ENCODE measurements around the gene RGS19.

DNA sequence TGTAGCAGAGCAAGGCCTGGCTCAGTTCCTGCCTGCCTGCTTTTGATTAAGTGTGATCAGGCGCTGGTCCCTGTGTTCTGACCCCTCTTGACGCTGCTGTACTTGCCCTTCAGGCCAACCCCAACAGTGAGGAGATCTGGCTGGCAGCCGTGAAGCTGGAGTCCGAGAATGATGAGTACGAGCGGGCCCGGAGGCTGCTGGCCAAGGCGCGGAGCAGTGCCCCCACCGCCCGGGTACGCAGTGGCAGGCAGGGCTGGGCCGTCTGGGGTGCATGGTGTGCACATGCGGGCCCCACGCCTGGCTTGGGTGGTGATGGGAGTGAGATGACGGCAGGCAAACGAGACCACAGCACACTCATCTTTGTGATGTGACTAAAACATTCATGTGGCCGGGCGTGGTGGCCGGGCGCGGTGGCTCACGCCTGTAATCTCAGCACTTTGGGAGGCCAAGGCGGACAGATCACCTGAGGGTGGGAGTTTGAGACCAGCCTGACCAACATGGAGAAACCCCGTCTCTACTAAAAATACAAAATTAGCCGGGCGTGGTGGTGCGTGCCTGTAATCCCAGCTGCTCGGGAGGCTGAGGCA, 53.4 kb downstream of the RGS19 start:
- TF ChIP-seq CHD2 (IDR thresholded peaks at IDR 0.05; ENCODE audit: low read length, partially characterized antibody) (no peak), RCOR1 (IDR thresholded peaks at IDR 0.05; ENCODE audit: low read length) (peak; percentile 82), EP300 (IDR thresholded peaks at IDR 0.05; ENCODE audit: borderline replicate concordance in 1 of 2, low read depth in 1 of 2, low read length in 1 of 2) (peak in 1 of 2 experiments; percentile 36; a peak in 1 of 4 replicates), SMC3 (IDR thresholded peaks at IDR 0.05; ENCODE audit: low read depth, low read length) (no peak)
- TF ChIP-seq, protein P1, sequence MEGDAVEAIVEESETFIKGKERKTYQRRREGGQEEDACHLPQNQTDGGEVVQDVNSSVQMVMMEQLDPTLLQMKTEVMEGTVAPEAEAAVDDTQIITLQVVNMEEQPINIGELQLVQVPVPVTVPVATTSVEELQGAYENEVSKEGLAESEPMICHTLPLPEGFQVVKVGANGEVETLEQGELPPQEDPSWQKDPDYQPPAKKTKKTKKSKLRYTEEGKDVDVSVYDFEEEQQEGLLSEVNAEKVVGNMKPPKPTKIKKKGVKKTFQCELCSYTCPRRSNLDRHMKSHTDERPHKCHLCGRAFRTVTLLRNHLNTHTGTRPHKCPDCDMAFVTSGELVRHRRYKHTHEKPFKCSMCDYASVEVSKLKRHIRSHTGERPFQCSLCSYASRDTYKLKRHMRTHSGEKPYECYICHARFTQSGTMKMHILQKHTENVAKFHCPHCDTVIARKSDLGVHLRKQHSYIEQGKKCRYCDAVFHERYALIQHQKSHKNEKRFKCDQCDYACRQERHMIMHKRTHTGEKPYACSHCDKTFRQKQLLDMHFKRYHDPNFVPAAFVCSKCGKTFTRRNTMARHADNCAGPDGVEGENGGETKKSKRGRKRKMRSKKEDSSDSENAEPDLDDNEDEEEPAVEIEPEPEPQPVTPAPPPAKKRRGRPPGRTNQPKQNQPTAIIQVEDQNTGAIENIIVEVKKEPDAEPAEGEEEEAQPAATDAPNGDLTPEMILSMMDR (IDR thresholded peaks at IDR 0.05): no peak

Data from SK-N-SH (cell line).